GM19455 (cell line): ENCODE measurements around the gene COL5A2.

Experiments
- ATAC-seq: cut with Tn5 transposase; IDR thresholded peaks from one replicate; pipeline ENCODE4 v1.9.1; 2021; ENCODE audit not compliant: unreplicated experiment

COL5A2 gene

GRCh38 chr2:189181706-189182105 is 2.1 kb upstream of the COL5A2 start:
- ATAC-seq, result no peak

GRCh38 chr2:189178726-189179569 is 613 bp downstream of the COL5A2 start:
- ATAC-seq, result no peak

GRCh38 chr2:189178054-189178453 is 1.5 kb downstream of the COL5A2 start:
- no peak for ATAC-seq

GRCh38 chr2:189177251-189177840 is 2.2 kb downstream of the COL5A2 start:
- no peak for ATAC-seq

- no peak for ATAC-seq
Observed at GRCh38 chr2:189176516-189176915, 3.0 kb downstream of the COL5A2 start.

GRCh38 chr2:189175869-189176433 is 3.6 kb downstream of the COL5A2 start:
- ATAC-seq, result no peak

- no peak for ATAC-seq
Observed at GRCh38 chr2:189171956-189172609, 7.5 kb downstream of the COL5A2 start.

- no peak for ATAC-seq
Observed at GRCh38 chr2:189168856-189169499, 10.6 kb downstream of the COL5A2 start.

GRCh38 chr2:189165656-189166380 is 13.7 kb downstream of the COL5A2 start:
- no peak for ATAC-seq

GRCh38 chr2:189164746-189165145 is 14.8 kb downstream of the COL5A2 start:
- ATAC-seq, result no peak

- ATAC-seq, result no peak
Observed at GRCh38 chr2:189163889-189164288, 15.7 kb downstream of the COL5A2 start.

GRCh38 chr2:189162566-189162965 is 17.0 kb downstream of the COL5A2 start:
- ATAC-seq, result no peak

- no peak for ATAC-seq
Observed at GRCh38 chr2:189161894-189162293, 17.7 kb downstream of the COL5A2 start.

GRCh38 chr2:189159717-189160116 is 19.8 kb downstream of the COL5A2 start:
- ATAC-seq, result no peak

GRCh38 chr2:189159273-189159672 is 20.3 kb downstream of the COL5A2 start:
- no peak for ATAC-seq

GRCh38 chr2:189157939-189158338 is 21.6 kb downstream of the COL5A2 start:
- no peak for ATAC-seq

GRCh38 chr2:189157456-189157855 is 22.1 kb downstream of the COL5A2 start:
- ATAC-seq, result no peak

GRCh38 chr2:189155795-189156194 is 23.8 kb downstream of the COL5A2 start:
- ATAC-seq, result no peak

GRCh38 chr2:189153619-189154018 is 25.9 kb downstream of the COL5A2 start:
- ATAC-seq, result no peak

- ATAC-seq, result no peak
Observed at GRCh38 chr2:189152483-189152882, 27.1 kb downstream of the COL5A2 start.

GRCh38 chr2:189151906-189152305 is 27.7 kb downstream of the COL5A2 start:
- ATAC-seq, result no peak
